Mesenchymal stem cell (in vitro differentiated cells and primary cell): ENCODE measurements around the gene ACOT7.

Experiments used
- DNase-seq: peaks from one replicate; pipeline ENCODE4 v3.0.0-alpha.2; 2013
- H2AFZ ChIP-seq: one replicate; pipeline ENCODE4 v1.6.1; 2013; ENCODE audit warnings: low read depth, mild to moderate bottlenecking, control low read depth, inconsistent platforms, low read length, moderate library complexity
- H2AK5ac ChIP-seq: 2 replicates; pipeline ENCODE4 v1.6.1; 2013; ENCODE audit warnings: low read length, moderate library complexity, mild to moderate bottlenecking, inconsistent platforms; ENCODE audit not compliant: severe bottlenecking
- H2BK120ac ChIP-seq: one replicate; pipeline ENCODE4 v1.6.1; 2013; ENCODE audit warnings: low read depth, mild to moderate bottlenecking, inconsistent platforms, low read length, moderate library complexity
- H2BK12ac ChIP-seq, 2 experiments: one replicate each; pipeline ENCODE4 v1.6.1; 2013; ENCODE audit warnings: inconsistent platforms in 2 of 2, low read length in 2 of 2, mild to moderate bottlenecking in 2 of 2, moderate library complexity in 2 of 2, control low read depth in 1 of 2
- H2BK15ac ChIP-seq: one replicate; pipeline ENCODE4 v1.6.1; 2013; ENCODE audit warnings: mild to moderate bottlenecking, low read depth, inconsistent platforms; ENCODE audit not compliant: poor library complexity, severe bottlenecking
- H2BK5ac ChIP-seq: 2 replicates; pipeline ENCODE4 v1.6.1; 2013; ENCODE audit warnings: low read depth, mild to moderate bottlenecking, low read length, control low read depth, inconsistent platforms; ENCODE audit not compliant: poor library complexity, severe bottlenecking
- H3K14ac ChIP-seq, 2 experiments: one replicate each; pipeline ENCODE4 v1.6.1; 2013; ENCODE audit warnings: inconsistent platforms in 2 of 2, low read length in 2 of 2, control low read depth in 1 of 2, mild to moderate bottlenecking in 1 of 2, moderate library complexity in 1 of 2
- H3K18ac ChIP-seq, 2 experiments: one replicate each; pipeline ENCODE4 v1.6.1; 2013; ENCODE audit warnings: inconsistent platforms in 2 of 2, low read length in 2 of 2, control low read depth in 1 of 2, low read depth in 1 of 2, mild to moderate bottlenecking in 1 of 2
- H3K23ac ChIP-seq, 2 experiments: one replicate each; pipeline ENCODE4 v1.6.1; 2013; ENCODE audit warnings: inconsistent platforms in 2 of 2, low read length in 2 of 2, mild to moderate bottlenecking in 2 of 2, moderate library complexity in 2 of 2, control low read depth in 1 of 2
- H3K27ac ChIP-seq: 2 replicates; pipeline ENCODE4 v1.5.1; 2013; ENCODE audit warnings: mild to moderate bottlenecking, moderate library complexity, low read length, control low read depth, inconsistent platforms; ENCODE audit not compliant: poor library complexity, severe bottlenecking
- H3K27me3 ChIP-seq, 2 experiments: 2 replicates each; pipeline versions ENCODE4 v1.6.1 to v1.7.0; 2013; ENCODE audit warnings: low read length in 2 of 2, mild to moderate bottlenecking in 2 of 2, moderate library complexity in 2 of 2, control low read depth in 1 of 2, inconsistent platforms in 1 of 2; ENCODE audit not compliant: control insufficient read depth in 1 of 2, insufficient read depth in 1 of 2
- H3K36me3 ChIP-seq, 2 experiments: 2 replicates each; pipeline versions ENCODE4 v1.6.1 to v1.7.0; 2013; ENCODE audit warnings: low read length in 2 of 2, control low read depth in 1 of 2, inconsistent platforms in 1 of 2, low read depth in 1 of 2, mild to moderate bottlenecking in 1 of 2; ENCODE audit not compliant: insufficient read depth in 2 of 2, control insufficient read depth in 1 of 2
- H3K4ac ChIP-seq, 2 experiments: one replicate each; pipeline ENCODE4 v1.6.1; 2013; ENCODE audit warnings: inconsistent platforms in 2 of 2, low read length in 2 of 2, mild to moderate bottlenecking in 2 of 2, moderate library complexity in 2 of 2, control low read depth in 1 of 2, low read depth in 1 of 2
- H3K4me1 ChIP-seq: 2 replicates; pipeline ENCODE4 v1.6.1; 2013; ENCODE audit warnings: low read depth, low read length, control low read depth; ENCODE audit not compliant: control insufficient read depth, insufficient read depth
- H3K4me2 ChIP-seq: 2 replicates; pipeline ENCODE4 v1.6.1; 2013; ENCODE audit warnings: low read length, mild to moderate bottlenecking, inconsistent platforms; ENCODE audit not compliant: poor library complexity, severe bottlenecking
- H3K4me3 ChIP-seq, 2 experiments: 2 replicates each; pipeline versions ENCODE4 v1.5.1 to v1.7.0; 2013; ENCODE audit warnings: low read length in 2 of 2, mild to moderate bottlenecking in 2 of 2, control low read depth in 1 of 2, low read depth in 1 of 2; ENCODE audit not compliant: insufficient read depth in 1 of 2
- H3K79me1 ChIP-seq: replicated peaks from 2 replicates; pipeline ENCODE4 v1.6.1; 2013; ENCODE audit warnings: mild to moderate bottlenecking, control low read depth, low read length, inconsistent platforms; ENCODE audit not compliant: poor library complexity, severe bottlenecking
- H3K9ac ChIP-seq: 2 replicates; pipeline ENCODE4 v1.7.0; 2013; ENCODE audit warnings: mild to moderate bottlenecking, low read length, moderate library complexity
- H3K9me3 ChIP-seq: 2 replicates; pipeline ENCODE4 v1.7.0; 2013; ENCODE audit warnings: mild to moderate bottlenecking, low read length; ENCODE audit not compliant: control insufficient read depth
- H4K8ac ChIP-seq: one replicate; pipeline ENCODE4 v1.6.1; 2013; ENCODE audit warnings: inconsistent platforms, mild to moderate bottlenecking, low read length, moderate library complexity
- H4K91ac ChIP-seq: one replicate; pipeline ENCODE4 v1.6.1; 2013; ENCODE audit warnings: mild to moderate bottlenecking, low read length, inconsistent platforms
- WGBS: methylation state at CpG from one replicate; pipeline ENCODE4 v1.1.7; 2013; ENCODE audit warnings: mixed read lengths; 5-methylcytosine and 5-hydroxymethylcytosine counted together

Gene ACOT7

GRCh38 chr1:6301526-6301925 is 92.0 kb downstream of the ACOT7 start:
- no peak overlapping the region for H2BK12ac ChIP-seq
- no peak overlapping the region for H3K14ac ChIP-seq
- no peak overlapping the region for H2BK15ac ChIP-seq
- H3K27ac ChIP-seq: no peak overlapping the region
- no peaks in the 10 kb centered on the region for H3K27me3 ChIP-seq
- H3K4me2 ChIP-seq: no peak overlapping the region
- no peaks in the 10 kb centered on the region for H3K79me1 ChIP-seq
- H2AK5ac ChIP-seq: no peak overlapping the region
- no peak overlapping the region for H2BK120ac ChIP-seq
- peaks cover 0 to 27% of the 10 kb centered on the region in 2 experiments for H3K36me3 ChIP-seq
- H3K9me3 ChIP-seq: no peaks in the 10 kb centered on the region
- WGBS: 95% methylated on average over 8 of the region's 8 CpGs
- no peak overlapping the region for H4K8ac ChIP-seq
- H3K23ac ChIP-seq: no peak overlapping the region
- no peak overlapping the region for H2AFZ ChIP-seq
- DNase-seq: no peak
- H3K4ac ChIP-seq: no peak overlapping the region
- H3K4me3 ChIP-seq: no peak overlapping the region
- no peak overlapping the region for H3K9ac ChIP-seq
- H2BK5ac ChIP-seq: no peak overlapping the region
- H3K18ac ChIP-seq: no peak overlapping the region
- H3K4me1 ChIP-seq: peaks cover 2% of the 10 kb centered on the region
- H4K91ac ChIP-seq: no peak overlapping the region

GRCh38 chr1:6300342-6301048 is 93.1 kb downstream of the ACOT7 start:
- Histone ChIP-seq H3K4ac (no peak overlapping the region), H3K23ac (no peak overlapping the region), H3K4me3 (no peak overlapping the region)

DNA sequence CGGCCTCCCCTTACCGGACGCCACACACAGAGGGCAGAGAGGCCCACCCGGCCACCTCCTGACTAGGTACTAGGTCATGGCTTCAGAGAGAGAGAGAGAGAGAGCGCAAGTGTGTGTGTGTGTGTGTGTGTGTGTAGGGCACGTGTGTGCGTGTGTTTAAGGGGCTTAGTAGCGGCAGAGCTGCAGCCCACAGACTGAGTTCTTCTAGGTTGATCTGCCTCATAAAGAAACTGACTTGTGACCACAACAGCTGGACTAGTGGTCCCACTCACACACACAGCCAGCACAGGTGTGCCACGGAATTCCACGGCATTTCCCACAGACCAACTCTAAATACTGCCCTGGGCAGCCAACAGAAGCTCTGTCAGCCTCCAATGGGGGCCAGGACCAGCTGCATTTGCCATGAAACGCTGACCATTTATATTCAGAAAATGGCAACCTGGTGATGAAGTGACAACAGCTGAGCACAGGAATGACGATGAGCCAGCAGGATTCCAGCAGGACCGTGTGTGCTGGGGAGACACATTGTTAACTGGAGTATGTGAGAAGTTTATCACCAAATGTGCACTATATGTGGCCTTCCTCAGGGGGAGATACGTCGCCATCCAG is 93.9 kb downstream of the ACOT7 start:
- H2BK5ac ChIP-seq: no peak overlapping the region
- H3K4me2 ChIP-seq: no peak overlapping the region
- H3K9me3 ChIP-seq: no peaks in the 10 kb centered on the region
- no peaks in the 10 kb centered on the region for H3K27me3 ChIP-seq
- peak overlapping the region in 1 of 2 experiments; percentile 18 for H3K14ac ChIP-seq
- no peak overlapping the region for H2BK15ac ChIP-seq
- peak overlapping the region; percentile 12 for H4K91ac ChIP-seq
- H3K18ac ChIP-seq: no peak overlapping the region
- H3K4ac ChIP-seq: no peak overlapping the region
- H2AK5ac ChIP-seq: no peak overlapping the region
- no peak overlapping the region for H3K9ac ChIP-seq
- DNase-seq: no peak
- peaks cover under 1 to 25% of the 10 kb centered on the region in 2 experiments for H3K36me3 ChIP-seq
- H2BK12ac ChIP-seq: no peak overlapping the region
- peaks cover 2% of the 10 kb centered on the region for H3K4me1 ChIP-seq
- WGBS: 94% methylated on average over 12 of the region's 15 CpGs
- no peak overlapping the region for H4K8ac ChIP-seq
- no peak overlapping the region for H3K4me3 ChIP-seq
- no peak overlapping the region for H3K27ac ChIP-seq
- H3K79me1 ChIP-seq: no peaks in the 10 kb centered on the region
- H2BK120ac ChIP-seq: no peak overlapping the region
- no peak overlapping the region for H3K23ac ChIP-seq
- H2AFZ ChIP-seq: no peak overlapping the region

More at GRCh38 chr1:6300342-6301048, 93.1 kb downstream of the ACOT7 start:
- no peak overlapping the region for H2BK120ac ChIP-seq
- no peak for DNase-seq
- H3K27me3 ChIP-seq: no peaks in the 10 kb centered on the region
- H3K18ac ChIP-seq: no peak overlapping the region
- no peak overlapping the region for H2AK5ac ChIP-seq
- no peaks in the 10 kb centered on the region for H3K79me1 ChIP-seq
- no peaks in the 10 kb centered on the region for H3K9me3 ChIP-seq
- no peak overlapping the region for H2BK15ac ChIP-seq
- H4K91ac ChIP-seq: no peak overlapping the region
- H3K4me2 ChIP-seq: no peak overlapping the region
- no peak overlapping the region for H2BK5ac ChIP-seq
- peaks cover 0 to 22% of the 10 kb centered on the region in 2 experiments for H3K36me3 ChIP-seq
- WGBS: 91% methylated on average over 32 of the region's 32 CpGs
- H3K4me1 ChIP-seq: peaks cover 2% of the 10 kb centered on the region
- H2AFZ ChIP-seq: no peak overlapping the region
- no peak overlapping the region for H2BK12ac ChIP-seq
- peak overlapping the region in 1 of 2 experiments; percentile 18 for H3K14ac ChIP-seq
- H3K9ac ChIP-seq: no peak overlapping the region
- no peak overlapping the region for H4K8ac ChIP-seq
- H3K27ac ChIP-seq: no peak overlapping the region

- no peak overlapping the region for H3K18ac ChIP-seq
- H3K9ac ChIP-seq: no peak overlapping the region
- peak overlapping the region in 1 of 2 experiments; percentile 15 for H3K14ac ChIP-seq
- no peaks in the 10 kb centered on the region for H3K79me1 ChIP-seq
- H3K4me3 ChIP-seq: no peak overlapping the region
- H3K4ac ChIP-seq: no peak overlapping the region
- H3K9me3 ChIP-seq: no peaks in the 10 kb centered on the region
- H3K4me1 ChIP-seq: peaks cover 2% of the 10 kb centered on the region
- WGBS: 95% methylated on average over 8 of the region's 8 CpGs
- H2AK5ac ChIP-seq: no peak overlapping the region
- H2BK120ac ChIP-seq: no peak overlapping the region
- no peak overlapping the region for H3K27ac ChIP-seq
- no peak overlapping the region for H2BK12ac ChIP-seq
- no peak overlapping the region for H3K4me2 ChIP-seq
- H2AFZ ChIP-seq: no peak overlapping the region
- peaks cover 7 to 31% of the 10 kb centered on the region in 2 experiments for H3K36me3 ChIP-seq
- peak overlapping the region; percentile 18 for H4K91ac ChIP-seq
- H2BK5ac ChIP-seq: no peak overlapping the region
- no peak for DNase-seq
- H3K27me3 ChIP-seq: no peaks in the 10 kb centered on the region
- H3K23ac ChIP-seq: no peak overlapping the region
- no peak overlapping the region for H4K8ac ChIP-seq
- no peak overlapping the region for H2BK15ac ChIP-seq
Observed at GRCh38 chr1:6298940-6299465, 94.6 kb downstream of the ACOT7 start.
